ENCODE results near the gene CEP83.
"Not testable (repeated sequence)": the region's sequence is repeated elsewhere in the genome, so short reads cannot be mapped to it uniquely, and the experiment has no call there.

DNA sequence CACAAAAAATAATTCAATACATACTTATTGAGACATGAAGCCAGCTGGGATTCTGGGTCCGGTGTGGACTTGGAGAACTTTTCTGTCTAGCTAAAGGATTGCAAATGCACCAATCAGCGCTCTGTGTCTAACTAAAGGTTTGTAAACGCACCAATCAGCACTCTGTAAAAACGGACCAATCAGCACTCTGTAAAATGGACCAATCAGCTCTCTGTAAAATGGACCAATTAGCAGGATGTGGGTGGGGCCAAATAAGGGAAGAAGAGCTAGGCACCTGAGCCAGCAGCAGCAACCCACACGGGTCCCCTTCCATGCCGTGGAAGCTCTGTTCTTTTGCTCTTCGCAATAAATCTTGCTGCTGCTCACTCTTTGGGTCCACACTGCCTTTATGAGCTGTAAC lies 5.3 kb downstream of the CEP83 start:
- not testable (repeated sequence) for TF ChIP-seq TCF12 (IDR thresholded peaks at IDR 0.05); TAF1 (IDR thresholded peaks at IDR 0.05; ENCODE audit: borderline replicate concordance, low read depth, low read length); NFIC (IDR thresholded peaks at IDR 0.05; ENCODE audit: borderline replicate concordance); POLR2AphosphoS5 (IDR thresholded peaks at IDR 0.05; ENCODE audit: low read depth, low read length); YY1 (IDR thresholded peaks at IDR 0.05; ENCODE audit: low read depth)
- TF ChIP-seq, protein P1, sequence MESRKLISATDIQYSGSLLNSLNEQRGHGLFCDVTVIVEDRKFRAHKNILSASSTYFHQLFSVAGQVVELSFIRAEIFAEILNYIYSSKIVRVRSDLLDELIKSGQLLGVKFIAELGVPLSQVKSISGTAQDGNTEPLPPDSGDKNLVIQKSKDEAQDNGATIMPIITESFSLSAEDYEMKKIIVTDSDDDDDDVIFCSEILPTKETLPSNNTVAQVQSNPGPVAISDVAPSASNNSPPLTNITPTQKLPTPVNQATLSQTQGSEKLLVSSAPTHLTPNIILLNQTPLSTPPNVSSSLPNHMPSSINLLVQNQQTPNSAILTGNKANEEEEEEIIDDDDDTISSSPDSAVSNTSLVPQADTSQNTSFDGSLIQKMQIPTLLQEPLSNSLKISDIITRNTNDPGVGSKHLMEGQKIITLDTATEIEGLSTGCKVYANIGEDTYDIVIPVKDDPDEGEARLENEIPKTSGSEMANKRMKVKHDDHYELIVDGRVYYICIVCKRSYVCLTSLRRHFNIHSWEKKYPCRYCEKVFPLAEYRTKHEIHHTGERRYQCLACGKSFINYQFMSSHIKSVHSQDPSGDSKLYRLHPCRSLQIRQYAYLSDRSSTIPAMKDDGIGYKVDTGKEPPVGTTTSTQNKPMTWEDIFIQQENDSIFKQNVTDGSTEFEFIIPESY (IDR thresholded peaks at IDR 0.05; ENCODE audit: borderline replicate concordance, low read depth) = not testable (repeated sequence)
- TF ChIP-seq, protein P2, sequence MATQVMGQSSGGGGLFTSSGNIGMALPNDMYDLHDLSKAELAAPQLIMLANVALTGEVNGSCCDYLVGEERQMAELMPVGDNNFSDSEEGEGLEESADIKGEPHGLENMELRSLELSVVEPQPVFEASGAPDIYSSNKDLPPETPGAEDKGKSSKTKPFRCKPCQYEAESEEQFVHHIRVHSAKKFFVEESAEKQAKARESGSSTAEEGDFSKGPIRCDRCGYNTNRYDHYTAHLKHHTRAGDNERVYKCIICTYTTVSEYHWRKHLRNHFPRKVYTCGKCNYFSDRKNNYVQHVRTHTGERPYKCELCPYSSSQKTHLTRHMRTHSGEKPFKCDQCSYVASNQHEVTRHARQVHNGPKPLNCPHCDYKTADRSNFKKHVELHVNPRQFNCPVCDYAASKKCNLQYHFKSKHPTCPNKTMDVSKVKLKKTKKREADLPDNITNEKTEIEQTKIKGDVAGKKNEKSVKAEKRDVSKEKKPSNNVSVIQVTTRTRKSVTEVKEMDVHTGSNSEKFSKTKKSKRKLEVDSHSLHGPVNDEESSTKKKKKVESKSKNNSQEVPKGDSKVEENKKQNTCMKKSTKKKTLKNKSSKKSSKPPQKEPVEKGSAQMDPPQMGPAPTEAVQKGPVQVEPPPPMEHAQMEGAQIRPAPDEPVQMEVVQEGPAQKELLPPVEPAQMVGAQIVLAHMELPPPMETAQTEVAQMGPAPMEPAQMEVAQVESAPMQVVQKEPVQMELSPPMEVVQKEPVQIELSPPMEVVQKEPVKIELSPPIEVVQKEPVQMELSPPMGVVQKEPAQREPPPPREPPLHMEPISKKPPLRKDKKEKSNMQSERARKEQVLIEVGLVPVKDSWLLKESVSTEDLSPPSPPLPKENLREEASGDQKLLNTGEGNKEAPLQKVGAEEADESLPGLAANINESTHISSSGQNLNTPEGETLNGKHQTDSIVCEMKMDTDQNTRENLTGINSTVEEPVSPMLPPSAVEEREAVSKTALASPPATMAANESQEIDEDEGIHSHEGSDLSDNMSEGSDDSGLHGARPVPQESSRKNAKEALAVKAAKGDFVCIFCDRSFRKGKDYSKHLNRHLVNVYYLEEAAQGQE (IDR thresholded peaks at IDR 0.05; ENCODE audit: low read depth, low read length) = not testable (repeated sequence)

Measured in SK-N-SH (cell line).